K562 (cell line): ENCODE results near the gene ETV2. TPM values are rescaled to one million over a fixed set of nuclear protein-coding genes. Genes with fewer than 3 reads are reported as not detected.

Experiments
- DDX20 ChIP-seq: fragments of 450-650 bp; IDR thresholded peaks from 2 replicates; pipeline ENCODE4 v1.6.1; 2016; ENCODE audit warnings: missing genetic modification characterization, low read depth, mild to moderate bottlenecking, missing compliant biosample characterization, moderate library complexity
- DMBX1 ChIP-seq: fragments of 250-450 bp; sonication (Bioruptor Pico); IDR thresholded peaks from 2 replicates; pipeline ENCODE4 v1.8.0; 2022; ENCODE audit warnings: inconsistent platforms, mild to moderate bottlenecking, moderate library complexity, borderline replicate concordance
- E2F3 ChIP-seq: fragments of 250-450 bp; sonication (Bioruptor Pico); IDR thresholded peaks from 2 replicates; pipeline ENCODE4 v1.4.0; 2020; ENCODE audit warnings: mild to moderate bottlenecking
- HIVEP1 ChIP-seq: fragments of 250-450 bp; sonication (Bioruptor Pico); IDR thresholded peaks from 2 replicates; pipeline ENCODE4 v1.4.0; 2020; ENCODE audit warnings: mild to moderate bottlenecking
- KLF16 ChIP-seq: IDR thresholded peaks from 2 replicates; pipeline ENCODE4 v1.6.1; 2016; ENCODE audit warnings: antibody characterized with exemption
- NFRKB ChIP-seq: fragments of 450-650 bp; IDR thresholded peaks from 2 replicates; pipeline ENCODE4 v1.6.1; 2016; ENCODE audit warnings: low read depth
- PCBP2 ChIP-seq: fragments of 200-400 bp; formaldehyde crosslinking; IDR thresholded peaks from 2 replicates; pipeline ENCODE4 v1.6.1; 2018; ENCODE audit warnings: low read length, low read depth, mild to moderate bottlenecking, moderate library complexity; ENCODE audit not compliant: poor library complexity, severe bottlenecking
- POLR2B ChIP-seq: fragments of 450-650 bp; IDR thresholded peaks from 2 replicates; pipeline ENCODE4 v1.6.1; 2018; ENCODE audit warnings: low read depth; ENCODE audit not compliant: partially characterized antibody
- RHOXF2B ChIP-seq: fragments of 250-450 bp; sonication (Bioruptor Pico); conservative IDR thresholded peaks from 2 replicates; pipeline ENCODE4 v1.5.1; 2021
- TAF15 ChIP-seq: fragments of 200-400 bp; formaldehyde crosslinking; IDR thresholded peaks from 2 replicates; pipeline ENCODE4 v1.6.1; 2017; ENCODE audit warnings: mild to moderate bottlenecking, low read depth, low read length, moderate library complexity
- TEAD4 ChIP-seq, 2 experiments: sonication (generic) in 1 of 2; formaldehyde crosslinking in 1 of 2; IDR thresholded peaks; 2 replicates each; pipeline versions ENCODE4 v1.6.1 to v1.8.0; 2012 to 2022; ENCODE audit warnings: borderline replicate concordance in 1 of 2, inconsistent platforms in 1 of 2, low read length in 1 of 2, mild to moderate bottlenecking in 1 of 2, missing genetic modification reagents in 1 of 2
- ZNF280A ChIP-seq: fragments of 450-650 bp; IDR thresholded peaks from 2 replicates; pipeline ENCODE4 v1.6.1; 2018; ENCODE audit warnings: mild to moderate bottlenecking, low read depth; ENCODE audit not compliant: partially characterized antibody
- ZNF561 ChIP-seq: fragments of 450-650 bp; formaldehyde crosslinking; conservative IDR thresholded peaks from 2 replicates; pipeline ENCODE4 v1.4.0; 2020; ENCODE audit warnings: mild to moderate bottlenecking, moderate library complexity
- ZNF589 ChIP-seq: fragments of 200-800 bp; sonication (Bioruptor generic); IDR thresholded peaks from 2 replicates; pipeline ENCODE4 v1.6.1; 2016; ENCODE audit warnings: low read depth, missing genetic modification characterization, missing compliant biosample characterization
- ZNF639 ChIP-seq, 2 experiments: fragments of 200-800 bp in 1 of 2; sonication (Bioruptor generic) in 1 of 2; sonication (generic) in 1 of 2; formaldehyde crosslinking in 1 of 2; IDR thresholded peaks in 1 of 2; conservative IDR thresholded peaks in 1 of 2; 2 replicates each; pipeline versions ENCODE4 v1.5.0 to v1.6.1; 2016 to 2020; ENCODE audit warnings: missing compliant biosample characterization in 1 of 2, missing genetic modification characterization in 1 of 2, missing genetic modification reagents in 1 of 2
- ZNF668 ChIP-seq: fragments of 250-450 bp; sonication (Bioruptor Pico); IDR thresholded peaks from 2 replicates; pipeline ENCODE4 v1.8.0; 2022; ENCODE audit warnings: mild to moderate bottlenecking, inconsistent platforms
- polyA plus RNA-seq, 8 experiments: library from polyadenylated mRNA; depleted of rRNA in 4 of 8; stranded (reverse) in 5 of 8; unstranded in 3 of 8; fragments of >200 nt; fragmentation: Nextera tagmentation in 2 of 8; fragmentation: Illumina TruSeq in 1 of 8; extraction: Ambion mirVana in 2 of 8; extraction: Trizol in 1 of 8; gene quantifications; 2 replicates each; pipeline versions ENCODE4 v1.2.1 to v1.2.3, GENCODE V29; 2011 to 2014; ENCODE audit warnings: inconsistent platforms in 1 of 8, missing spikeins in 1 of 8
- total RNA-seq, 7 experiments: library from RNA; depleted of rRNA in 6 of 7; stranded (reverse); fragments of >200 nt in 6 of 7; fragmentation: Illumina TruSeq in 2 of 7; extraction: Trizol in 2 of 7; gene quantifications; 2 replicates each; pipeline versions ENCODE4 v1.2.1 to v1.2.3, GENCODE V29; 2011 to 2021; ENCODE audit warnings: low replicate concordance in 1 of 7
- TF ChIP-seq, protein P1 (sequence below): fragments of 250-450 bp; sonication (Bioruptor Pico); IDR thresholded peaks from 2 replicates; pipeline ENCODE4 v1.4.0; 2020; ENCODE audit warnings: mild to moderate bottlenecking, moderate library complexity
- TF ChIP-seq, protein P2 (sequence below): IDR thresholded peaks from 2 replicates; pipeline ENCODE4 v1.6.1; 2011; ENCODE audit warnings: borderline replicate concordance, low read depth, mild to moderate bottlenecking, moderate library complexity, low read length; ENCODE audit not compliant: insufficient read depth, poor library complexity, severe bottlenecking

ETV2 gene
- total and polyA plus RNA-seq, 9 of the 15 experiments (the other 6 are each of a cell fraction or from before 2014, with no cell fraction given), result 0.11 to 3.7 (median 0.55) TPM

DNA sequence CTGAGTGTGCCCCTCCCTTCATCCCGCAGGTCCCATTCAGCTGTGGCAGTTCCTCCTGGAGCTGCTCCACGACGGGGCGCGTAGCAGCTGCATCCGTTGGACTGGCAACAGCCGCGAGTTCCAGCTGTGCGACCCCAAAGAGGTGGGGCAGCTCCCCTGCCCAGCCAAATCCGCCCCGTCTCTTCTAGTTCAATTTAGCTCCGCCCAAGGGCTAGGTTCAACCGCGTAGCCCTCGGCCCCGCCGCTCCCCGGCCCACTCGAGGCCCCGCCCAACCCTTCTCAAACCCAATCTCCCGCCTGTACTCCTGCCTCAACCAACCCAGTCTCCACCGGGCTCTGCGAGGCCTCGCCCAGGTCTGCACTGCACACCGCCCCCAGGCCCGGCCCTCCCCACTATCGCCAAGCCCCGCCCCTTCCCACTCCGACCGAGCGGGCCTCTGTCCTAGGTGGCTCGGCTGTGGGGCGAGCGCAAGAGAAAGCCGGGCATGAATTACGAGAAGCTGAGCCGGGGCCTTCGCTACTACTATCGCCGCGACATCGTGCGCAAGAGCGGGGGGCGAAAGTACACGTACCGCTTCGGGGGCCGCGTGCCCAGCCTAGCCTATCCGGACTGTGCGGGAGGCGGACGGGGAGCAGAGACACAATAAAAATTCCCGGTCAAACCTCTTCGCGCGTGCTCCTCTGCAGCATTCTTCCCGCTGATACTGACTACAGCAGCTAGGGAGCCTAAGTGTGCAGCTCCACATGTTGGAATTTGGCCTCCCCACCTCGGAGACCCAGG, 2.9 kb downstream of the ETV2 start (continued):
- TF ChIP-seq, protein P1, sequence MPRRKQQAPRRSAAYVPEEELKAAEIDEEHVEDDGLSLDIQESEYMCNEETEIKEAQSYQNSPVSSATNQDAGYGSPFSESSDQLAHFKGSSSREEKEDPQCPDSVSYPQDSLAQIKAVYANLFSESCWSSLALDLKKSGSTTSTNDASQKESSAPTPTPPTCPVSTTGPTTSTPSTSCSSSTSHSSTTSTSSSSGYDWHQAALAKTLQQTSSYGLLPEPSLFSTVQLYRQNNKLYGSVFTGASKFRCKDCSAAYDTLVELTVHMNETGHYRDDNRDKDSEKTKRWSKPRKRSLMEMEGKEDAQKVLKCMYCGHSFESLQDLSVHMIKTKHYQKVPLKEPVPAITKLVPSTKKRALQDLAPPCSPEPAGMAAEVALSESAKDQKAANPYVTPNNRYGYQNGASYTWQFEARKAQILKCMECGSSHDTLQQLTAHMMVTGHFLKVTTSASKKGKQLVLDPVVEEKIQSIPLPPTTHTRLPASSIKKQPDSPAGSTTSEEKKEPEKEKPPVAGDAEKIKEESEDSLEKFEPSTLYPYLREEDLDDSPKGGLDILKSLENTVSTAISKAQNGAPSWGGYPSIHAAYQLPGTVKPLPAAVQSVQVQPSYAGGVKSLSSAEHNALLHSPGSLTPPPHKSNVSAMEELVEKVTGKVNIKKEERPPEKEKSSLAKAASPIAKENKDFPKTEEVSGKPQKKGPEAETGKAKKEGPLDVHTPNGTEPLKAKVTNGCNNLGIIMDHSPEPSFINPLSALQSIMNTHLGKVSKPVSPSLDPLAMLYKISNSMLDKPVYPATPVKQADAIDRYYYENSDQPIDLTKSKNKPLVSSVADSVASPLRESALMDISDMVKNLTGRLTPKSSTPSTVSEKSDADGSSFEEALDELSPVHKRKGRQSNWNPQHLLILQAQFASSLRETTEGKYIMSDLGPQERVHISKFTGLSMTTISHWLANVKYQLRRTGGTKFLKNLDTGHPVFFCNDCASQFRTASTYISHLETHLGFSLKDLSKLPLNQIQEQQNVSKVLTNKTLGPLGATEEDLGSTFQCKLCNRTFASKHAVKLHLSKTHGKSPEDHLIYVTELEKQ (CRISPR knock-in tag), result no peak
- TF ChIP-seq DMBX1 (CRISPR knock-in tag) (no peak), ZNF589 (CRISPR knock-in tag) (no peak), E2F3 (CRISPR knock-in tag) (no peak), HIVEP1 (CRISPR knock-in tag) (no peak), TEAD4 (IDR thresholded peaks at IDR 0.05; ENCODE audit: low read length) (no peak), TEAD4 (CRISPR knock-in tag; IDR thresholded peaks at IDR 0.05; ENCODE audit: borderline replicate concordance) (no peak), TAF15 (no peak), DDX20 (no peak), ZNF639 (CRISPR knock-in tag; conservative IDR thresholded peaks at IDR 0.05 in 1 of 2, IDR thresholded peaks at IDR 0.05 in 1 of 2) (no peak), KLF16 (no peak), NFRKB (no peak), RHOXF2B (CRISPR knock-in tag) (no peak), ZNF280A (no peak), ZNF561 (CRISPR knock-in tag) (no peak), POLR2B (peak; percentile 28), PCBP2 (no peak), ZNF668 (CRISPR knock-in tag) (no peak)
- TF ChIP-seq, protein P2, sequence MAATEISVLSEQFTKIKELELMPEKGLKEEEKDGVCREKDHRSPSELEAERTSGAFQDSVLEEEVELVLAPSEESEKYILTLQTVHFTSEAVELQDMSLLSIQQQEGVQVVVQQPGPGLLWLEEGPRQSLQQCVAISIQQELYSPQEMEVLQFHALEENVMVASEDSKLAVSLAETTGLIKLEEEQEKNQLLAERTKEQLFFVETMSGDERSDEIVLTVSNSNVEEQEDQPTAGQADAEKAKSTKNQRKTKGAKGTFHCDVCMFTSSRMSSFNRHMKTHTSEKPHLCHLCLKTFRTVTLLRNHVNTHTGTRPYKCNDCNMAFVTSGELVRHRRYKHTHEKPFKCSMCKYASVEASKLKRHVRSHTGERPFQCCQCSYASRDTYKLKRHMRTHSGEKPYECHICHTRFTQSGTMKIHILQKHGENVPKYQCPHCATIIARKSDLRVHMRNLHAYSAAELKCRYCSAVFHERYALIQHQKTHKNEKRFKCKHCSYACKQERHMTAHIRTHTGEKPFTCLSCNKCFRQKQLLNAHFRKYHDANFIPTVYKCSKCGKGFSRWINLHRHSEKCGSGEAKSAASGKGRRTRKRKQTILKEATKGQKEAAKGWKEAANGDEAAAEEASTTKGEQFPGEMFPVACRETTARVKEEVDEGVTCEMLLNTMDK, result no peak
